Motor neuron (in vitro differentiated cells): ENCODE results near the gene CHD9NB. TPM values are rescaled to one million over a fixed set of nuclear protein-coding genes. Genes with fewer than 3 reads are reported as not detected.
"Not testable (repeated sequence)": the region's sequence is repeated elsewhere in the genome, so short reads cannot be mapped to it uniquely, and the experiment has no call there.

Source experiments
- ATAC-seq, 8 experiments: fragments of 200-7000 bp; cut with Tn5 transposase; replicated peaks in 6 of 8; 2 replicates each; pipeline ENCODE4 v1.8.0; 2021; ENCODE audit warnings: mild to moderate bottlenecking in 8 of 8, moderate library complexity in 8 of 8
- H3K27ac ChIP-seq, 2 donors: fragments of 250-450 bp; sonication (Bioruptor Pico); 2 replicates each; pipeline ENCODE4 v1.9.0; 2021; ENCODE audit warnings: antibody characterized with exemption in 2 of 2, mild to moderate bottlenecking in 2 of 2, moderate library complexity in 1 of 2
- H3K4me1 ChIP-seq, 2 donors: fragments of 250-450 bp; sonication (Bioruptor Pico); replicated peaks in 1 of 2; 2 replicates each; pipeline ENCODE4 v1.6.1; 2021; ENCODE audit warnings: antibody characterized with exemption in 2 of 2, mild to moderate bottlenecking in 2 of 2, moderate library complexity in 1 of 2
- H3K4me3 ChIP-seq, 5 donors: fragments of 250-450 bp; sonication (Bioruptor Pico); 2 replicates each; pipeline ENCODE4 v1.9.0; 2021; ENCODE audit warnings: antibody characterized with exemption in 5 of 5, mild to moderate bottlenecking in 5 of 5, moderate library complexity in 4 of 5
- WGBS, 10 experiments: fragments of 450-650 bp; shearing (Covaris generic); methylation state at CpG; one replicate each; pipeline ENCODE4 v1.0.0; 2022; 5-methylcytosine and 5-hydroxymethylcytosine counted together
- in situ Hi-C, 9 experiments: fragments of 400-800 bp; cut with MboI; loops; one replicate each; pipeline ENCODE4 v1.15.0; 2021; ENCODE audit warnings: low sequenced_read_pairs in 9 of 9, low pct_unique_long_range_greater_than_20kb in 2 of 9; ENCODE audit not compliant: unreplicated experiment in 9 of 9
- total RNA-seq, 8 experiments: library from RNA; unstranded; fragments of 300-600 nt; gene quantifications; 2 replicates each; pipeline versions ENCODE4 v1.2.3 to v1.2.4, GENCODE V29; 2022

Gene CHD9NB
- total RNA-seq, 8 experiments from 2014 or later = 0.05 to 20.8 (median 3.0) TPM; not detected in 2

DNA sequence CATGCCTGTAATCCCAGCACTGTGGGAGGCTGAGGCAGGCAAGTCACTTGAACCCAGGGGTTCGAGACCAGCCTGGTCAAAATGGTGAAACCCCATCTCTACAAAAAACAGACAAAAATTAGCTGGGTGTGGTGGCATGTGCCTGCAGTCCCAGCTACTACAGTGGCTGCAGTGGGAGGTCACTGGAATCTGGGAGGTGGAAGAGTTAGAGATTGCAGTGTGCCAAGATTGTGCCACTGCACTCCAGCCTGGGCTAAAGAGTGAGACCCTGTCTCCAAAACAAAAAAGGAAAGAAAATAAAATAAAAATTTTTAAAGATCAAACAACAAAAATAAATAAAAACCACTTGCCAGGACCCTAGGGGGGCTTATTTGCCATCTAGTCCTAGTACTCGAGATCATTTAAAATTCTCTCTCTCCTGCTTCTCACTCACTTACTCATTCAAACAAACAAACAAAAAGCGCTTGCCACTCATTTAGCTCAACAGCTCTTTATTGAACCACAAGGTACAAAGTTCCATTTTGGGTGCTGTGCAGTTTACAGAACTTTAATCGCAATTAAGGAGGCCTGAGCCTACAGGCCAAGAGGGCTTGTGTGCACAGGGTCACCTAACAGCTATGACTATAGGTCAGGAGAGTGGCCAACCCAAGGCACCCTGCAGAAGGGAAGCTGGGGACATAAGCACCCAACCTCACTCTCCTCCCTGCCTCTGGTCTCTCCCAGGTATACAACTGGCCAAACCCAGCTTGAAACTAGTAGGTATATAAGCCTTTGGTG is 4.4 kb downstream of the CHD9NB start:
- in situ Hi-C loops = loop anchor here in 1 of 9 experiments (25.0 kb wide), 1 partner anchor 986 kb away; no protein-coding TSS in a partner anchor
- H3K27ac ChIP-seq = no peak overlapping the region
- WGBS, 10 experiments = 57 to 100% (median 100%) methylated on average over 1 to 4 of the region's 4 CpGs; no CpG with 5 or more reads in 1 of the 10 experiments
- peaks cover 3 to 11% of the 10 kb centered on the region in 2 donors for H3K4me1 ChIP-seq
- no peak overlapping the region for H3K4me3 ChIP-seq
- ATAC-seq = no peak

DNA sequence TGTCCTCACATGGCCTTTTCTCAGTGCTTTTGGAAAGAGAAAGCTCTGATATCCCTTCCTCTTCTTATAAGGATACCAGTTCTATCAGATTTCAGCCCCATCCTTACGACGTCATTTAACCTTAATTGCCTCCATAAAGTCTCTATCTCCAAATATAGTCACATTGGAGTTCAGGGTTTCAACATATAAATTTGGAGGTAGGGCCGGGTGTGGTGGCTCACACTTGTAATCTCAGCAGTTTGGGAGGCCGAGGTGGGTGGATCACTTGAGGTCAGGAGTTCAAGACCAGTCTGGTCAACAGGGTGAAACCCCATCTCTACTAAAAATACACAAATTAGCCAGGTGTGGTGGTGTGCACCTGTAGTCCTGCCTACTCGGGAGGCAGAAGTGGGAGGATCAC is 5.2 kb downstream of the CHD9NB start:
- 50 to 100% (median 98%) methylated on average over 1 to 4 of the region's 5 CpGs; no CpG with 5 or more reads in 2 of the 10 experiments for WGBS, 10 experiments
- H3K4me1 ChIP-seq = peaks cover 3 to 13% of the 10 kb centered on the region in 2 donors
- not testable (repeated sequence) for ATAC-seq, H3K4me3 ChIP-seq, H3K27ac ChIP-seq
- in situ Hi-C loops = loop anchor here in 1 of 9 experiments (25.0 kb wide), 1 partner anchor 985 kb away; no protein-coding TSS in a partner anchor

DNA sequence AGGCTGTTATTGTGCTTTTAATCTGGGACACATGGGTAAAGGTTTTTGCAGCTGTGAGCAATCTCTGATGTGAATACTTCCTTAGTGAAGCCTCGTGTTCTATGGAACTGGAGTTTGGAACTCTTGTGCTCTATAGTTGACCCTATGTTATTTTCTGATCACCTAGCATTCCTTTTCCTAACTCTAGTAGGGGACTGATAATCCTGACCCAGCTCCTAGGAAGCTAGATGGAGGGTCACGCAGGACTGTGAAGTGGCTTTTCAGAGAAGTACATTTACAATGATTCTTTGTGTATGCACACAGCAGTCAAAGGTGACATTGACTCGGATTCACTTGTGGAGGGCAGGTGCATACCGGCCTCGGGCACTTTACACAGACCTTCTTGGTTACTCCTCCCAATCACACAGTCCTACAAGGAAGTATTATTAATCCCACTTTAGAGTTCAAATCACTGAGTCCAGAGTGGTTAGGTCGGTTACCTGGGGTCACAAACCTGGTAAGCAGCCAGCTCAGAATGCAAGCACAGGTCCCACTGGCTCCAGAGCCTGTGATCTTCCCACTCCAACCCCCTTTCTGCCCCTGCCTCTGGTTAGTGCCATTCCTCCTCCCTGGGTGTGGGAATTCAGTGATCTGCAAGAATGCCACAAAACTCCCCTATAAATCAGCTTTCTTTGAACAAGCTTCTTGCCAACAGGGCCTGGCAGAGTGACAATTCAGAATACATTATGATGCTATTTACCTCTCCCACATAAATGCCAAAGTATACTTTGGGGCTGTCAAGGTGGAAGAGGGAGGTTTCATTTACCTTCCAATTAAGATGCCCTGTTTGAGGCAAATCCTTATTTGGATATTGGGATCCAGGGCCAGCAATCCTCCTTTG is 7.1 kb downstream of the CHD9NB start:
- Histone ChIP-seq H3K4me3 (no peak overlapping the region), H3K4me1 (peaks cover 3 to 17% of the 10 kb centered on the region in 2 donors), H3K27ac (no peak overlapping the region)
- 55 to 94% (median 74%) methylated on average over 2 to 6 of the region's 6 CpGs; no CpG with 5 or more reads in 2 of the 10 experiments for WGBS, 10 experiments
- in situ Hi-C loops = loop anchor here in 1 of 9 experiments (25.0 kb wide), 1 partner anchor 983 kb away; no protein-coding TSS in a partner anchor
- peak in 1 of 8 experiments; percentile 66 for ATAC-seq

DNA sequence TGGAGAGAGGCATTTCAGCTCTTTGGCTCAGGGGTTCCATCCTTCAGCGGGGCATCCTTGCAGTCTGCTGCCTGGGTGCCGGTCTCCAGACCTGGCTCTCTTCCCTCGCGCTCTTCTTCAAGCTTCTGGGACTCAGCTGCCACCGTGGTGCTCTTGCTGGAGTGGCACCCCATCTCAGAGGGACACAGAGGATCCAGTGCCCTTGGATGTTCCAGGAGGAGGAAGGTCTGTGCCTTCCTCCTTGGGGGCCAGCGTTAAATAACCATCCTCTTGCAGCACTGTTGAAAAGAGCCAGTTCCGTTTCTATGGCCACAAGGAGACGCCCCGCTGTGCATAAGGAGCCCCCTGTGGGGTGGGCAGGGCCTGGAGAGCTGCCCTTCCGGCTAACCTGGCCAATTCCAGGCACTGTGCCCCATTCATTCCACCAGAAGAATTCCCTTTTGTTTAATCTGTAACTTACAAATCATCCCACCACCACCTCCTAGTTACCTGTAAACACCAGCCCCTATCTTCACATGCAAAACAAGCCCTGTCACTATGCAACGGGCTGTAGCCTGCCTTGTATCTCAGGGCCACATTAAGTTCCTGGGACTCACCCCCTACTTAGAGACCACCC is 8.6 kb downstream of the CHD9NB start:
- ATAC-seq = peak in 5 of 8 experiments; percentile 15 to 63 (median 20)
- WGBS, 10 experiments = 0 to 50% (median 24%) methylated on average over 1 to 5 of the region's 11 CpGs; no CpG with 5 or more reads in 2 of the 10 experiments

DNA sequence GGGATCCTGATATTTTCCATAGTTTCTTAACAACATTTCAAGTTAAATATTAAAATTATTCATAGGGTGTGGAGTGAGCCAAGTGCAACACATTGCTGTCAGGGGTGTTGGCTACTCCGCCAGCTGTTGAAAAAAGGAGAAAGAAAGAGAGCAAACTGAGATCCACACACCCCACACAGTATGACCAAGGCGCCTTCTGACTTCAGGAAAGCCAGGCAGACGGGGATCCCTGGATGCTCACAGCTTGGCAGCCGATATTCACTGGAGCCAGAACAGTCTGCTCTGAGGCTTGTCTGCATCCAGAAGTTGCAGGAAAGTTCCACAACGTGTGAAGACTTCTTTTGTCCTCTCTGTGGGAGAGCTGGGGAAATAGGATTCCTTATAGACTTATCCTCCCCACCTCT is 9.3 kb downstream of the CHD9NB start:
- ATAC-seq = peak in 4 of 8 experiments; percentile 4 to 49 (median 29)
- Histone ChIP-seq H3K4me1 (peaks cover 3 to 17% of the 10 kb centered on the region in 2 donors), H3K4me3 (no peak overlapping the region), H3K27ac (no peak overlapping the region)
- in situ Hi-C loops = loop anchor here in 1 of 9 experiments (25.0 kb wide), 1 partner anchor 981 kb away; no protein-coding TSS in a partner anchor
- 0 to 48% (median 14%) methylated on average over 2 to 5 of the region's 5 CpGs; no CpG with 5 or more reads in 5 of the 10 experiments for WGBS, 10 experiments

More for the DNA sequence above, 8.6 kb downstream of the CHD9NB start:
- in situ Hi-C loops = loop anchor here in 1 of 9 experiments (25.0 kb wide), 1 partner anchor 982 kb away; no protein-coding TSS in a partner anchor
- Histone ChIP-seq H3K27ac (no peak overlapping the region), H3K4me3 (no peak overlapping the region), H3K4me1 (peaks cover 3 to 17% of the 10 kb centered on the region in 2 donors)

DNA sequence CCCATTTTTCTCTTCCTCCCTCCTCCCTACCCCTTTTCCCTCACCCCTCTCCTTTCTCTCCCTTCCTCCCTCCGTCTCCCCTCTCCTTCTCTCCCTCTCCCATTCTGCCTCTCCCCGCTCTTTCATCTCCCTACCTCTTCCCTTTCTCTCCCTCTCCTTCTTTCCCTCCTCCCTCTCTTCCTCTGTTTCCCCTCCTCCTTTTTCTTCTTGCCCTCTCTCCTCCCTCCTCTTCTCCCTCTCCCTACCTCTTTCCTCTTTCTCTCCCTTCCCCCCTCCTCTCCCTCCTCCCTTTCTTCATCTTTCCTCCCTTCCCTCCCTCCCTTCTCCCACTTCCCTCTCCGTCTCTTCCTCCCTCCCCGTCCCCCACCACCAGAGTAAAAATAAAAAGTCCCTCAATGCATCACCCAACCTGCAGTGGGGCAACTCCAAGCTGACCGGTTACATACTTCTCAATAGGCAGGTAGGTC is 10.4 kb downstream of the CHD9NB start:
- WGBS, 10 experiments = 39 to 74% (median 50%) methylated on average over 2 of the region's 5 CpGs; no CpG with 5 or more reads in 7 of the 10 experiments
- Histone ChIP-seq H3K27ac (no peak overlapping the region), H3K4me3 (no peak overlapping the region), H3K4me1 (peaks cover 3 to 17% of the 10 kb centered on the region in 2 donors)
- peak in 1 of 8 experiments; percentile 0 for ATAC-seq
- in situ Hi-C loops = loop anchor here in 1 of 9 experiments (25.0 kb wide), 1 partner anchor 980 kb away; no protein-coding TSS in a partner anchor

DNA sequence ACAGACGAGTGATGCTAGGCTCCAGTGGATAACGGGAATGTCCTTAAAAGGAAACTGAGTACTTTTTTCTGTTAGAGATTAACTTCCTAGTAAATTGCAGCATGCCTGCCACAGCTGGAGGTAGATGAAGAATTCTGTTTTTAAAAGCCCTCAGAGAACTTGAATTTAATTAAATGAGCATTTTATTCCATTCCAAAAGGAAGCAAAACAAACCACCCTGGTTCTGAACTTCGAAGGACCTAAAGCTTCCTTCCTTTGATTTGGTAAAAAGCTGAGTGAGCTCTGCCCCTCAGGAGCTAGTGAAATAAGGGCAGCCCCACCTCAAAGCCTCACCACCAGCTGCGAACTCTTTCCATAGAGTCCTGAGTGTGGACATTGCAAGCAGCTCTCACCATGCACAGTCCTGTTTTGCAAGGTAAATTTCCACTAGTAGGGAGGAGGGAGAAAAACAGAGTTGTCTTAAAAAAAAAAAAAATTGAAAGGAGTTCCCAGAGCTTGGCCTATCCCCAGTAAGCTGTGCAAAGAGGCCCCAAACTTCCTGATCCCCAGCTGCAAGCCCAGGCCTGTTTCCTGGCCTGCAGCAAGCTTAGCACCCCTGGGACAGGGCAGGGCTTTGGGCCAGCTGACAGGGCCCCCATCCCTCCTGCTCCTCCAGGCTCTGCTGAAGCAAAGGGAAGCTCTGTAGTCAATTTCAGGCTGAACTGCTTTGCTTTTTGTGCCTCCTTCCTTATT is 11.2 kb downstream of the CHD9NB start:
- WGBS, 10 experiments = 0 to 59% (median 17%) methylated on average over 1 to 4 of the region's 4 CpGs; no CpG with 5 or more reads in 1 of the 10 experiments
- in situ Hi-C loops = loop anchor here in 1 of 9 experiments (25.0 kb wide), 1 partner anchor 979 kb away; no protein-coding TSS in a partner anchor
- H3K27ac ChIP-seq = no peak overlapping the region
- peaks cover 3 to 17% of the 10 kb centered on the region in 2 donors for H3K4me1 ChIP-seq
- ATAC-seq = peak in 6 of 8 experiments; percentile 30 to 84 (median 60)
- no peak overlapping the region for H3K4me3 ChIP-seq

DNA sequence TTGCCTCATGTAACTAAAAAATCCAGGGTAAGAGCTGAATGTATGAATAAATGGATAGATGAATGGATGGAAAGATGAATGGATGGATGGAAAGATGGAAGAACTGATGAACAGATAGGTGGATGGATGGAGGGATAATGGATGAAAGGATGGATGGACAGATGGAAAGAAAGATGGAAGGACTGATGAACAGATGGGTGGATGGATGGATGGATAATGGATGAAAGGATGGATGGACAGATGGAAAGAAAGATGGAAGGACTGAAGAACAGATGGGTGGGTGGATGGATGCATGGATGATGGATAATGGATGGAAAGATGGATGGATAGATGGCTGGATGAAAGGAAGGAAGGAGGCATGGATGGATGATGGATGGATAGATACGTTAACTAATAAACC is 11.9 kb downstream of the CHD9NB start:
- WGBS, 10 experiments = 58 to 100% (median 85%) methylated on average over 1 of the region's 1 CpG; no CpG with 5 or more reads in 2 of the 10 experiments
- Histone ChIP-seq H3K4me3 (no peak overlapping the region), H3K27ac (no peak overlapping the region), H3K4me1 (peaks cover 3 to 17% of the 10 kb centered on the region in 2 donors)
- ATAC-seq = no peak
- in situ Hi-C loops = loop anchor here in 1 of 9 experiments (25.0 kb wide), 1 partner anchor 978 kb away; no protein-coding TSS in a partner anchor

DNA sequence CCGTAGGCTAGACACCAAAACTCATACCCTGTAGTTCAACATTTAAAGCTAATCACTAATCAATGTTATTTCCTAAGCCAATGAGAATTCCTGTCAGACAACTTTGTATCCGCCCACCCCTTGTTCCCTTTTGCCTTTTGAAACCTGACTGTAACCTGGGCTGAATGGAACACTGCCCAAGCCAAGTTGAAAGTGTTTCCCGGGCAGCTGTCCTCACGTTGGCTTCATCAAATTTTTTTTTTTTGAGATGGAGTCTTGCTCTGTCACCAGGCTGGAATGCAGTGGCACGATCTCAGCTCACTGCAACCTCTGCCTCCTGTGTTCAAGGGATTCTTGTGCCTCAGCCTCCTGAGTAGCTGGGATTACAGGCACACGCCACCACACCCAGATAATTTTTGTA is 16.0 kb downstream of the CHD9NB start:
- ATAC-seq, H3K4me3 ChIP-seq, H3K4me1 ChIP-seq, H3K27ac ChIP-seq: not testable (repeated sequence)
- in situ Hi-C loops = loop anchor here in 1 of 9 experiments (25.0 kb wide), 1 partner anchor 974 kb away; no protein-coding TSS in a partner anchor
- WGBS, 10 experiments = 18 to 100% (median 88%) methylated on average over 1 to 5 of the region's 6 CpGs; no CpG with 5 or more reads in 2 of the 10 experiments

DNA sequence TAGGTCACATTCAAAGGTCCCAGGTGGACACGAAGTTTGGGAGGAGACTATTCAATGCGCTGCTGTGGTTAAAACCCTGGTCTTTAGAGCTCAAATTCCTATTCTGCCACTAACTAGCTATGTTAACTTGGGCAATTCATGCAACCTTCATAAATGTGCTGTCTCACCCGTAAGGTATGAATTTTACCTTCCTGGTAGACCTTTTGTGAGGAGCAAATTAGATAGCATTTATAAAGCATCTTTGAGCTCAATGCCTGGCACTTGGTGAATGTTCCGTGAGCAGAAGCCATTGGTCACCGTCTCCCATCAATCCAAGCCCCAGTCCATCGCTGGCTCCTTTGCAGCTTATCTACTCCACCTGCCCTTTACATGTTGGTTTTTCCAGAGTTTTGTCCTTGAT is 16.6 kb downstream of the CHD9NB start:
- in situ Hi-C loops = loop anchor here in 1 of 9 experiments (25.0 kb wide), 1 partner anchor 974 kb away; no protein-coding TSS in a partner anchor
- Histone ChIP-seq H3K27ac (no peak overlapping the region), H3K4me1 (peaks cover 0 to 4% of the 10 kb centered on the region in 2 donors), H3K4me3 (no peak overlapping the region)
- WGBS, 10 experiments = 40 to 100% (median 86%) methylated on average over 1 to 6 of the region's 6 CpGs; no CpG with 5 or more reads in 2 of the 10 experiments
- ATAC-seq = no peak
